H1 (cell line): Measurements from ENCODE around the gene SIK2. TPM values are rescaled to one million over a fixed set of nuclear protein-coding genes. Genes with fewer than 3 reads are reported as not detected.

ENCODE experiments used
- CTCF ChIA-PET: fragments of 300-600 bp; sonication (Branson Sonifier 250); formaldehyde crosslinking; loops from one replicate; lab custom pipeline; 2021; ENCODE audit not compliant: partially characterized antibody; lab: Charles Lee
- POLR2A ChIA-PET: fragments of 300-600 bp; sonication (Branson Sonifier 250); formaldehyde crosslinking; loops from one replicate; lab custom pipeline; 2021; ENCODE audit warnings: inconsistent platforms; ENCODE audit not compliant: partially characterized antibody; lab: Charles Lee
- DNase-seq, 2 experiments: peaks; one replicate each; pipeline versions ENCODE4 v3.0.0 to v3.0.0-alpha.2; 2010 to 2022; ENCODE audit warnings: low spot score in 2 of 2, low read depth in 1 of 2, mixed read lengths in 1 of 2
- FAIRE-seq: peaks from 2 replicates; lab custom pipeline; 2011; peaks lifted over from hg19 to GRCh38; lab: Jason Lieb, UNC
- H2AFZ ChIP-seq: 2 replicates; pipeline ENCODE4 v1.8.1; 2012; ENCODE audit warnings: low read length, inconsistent platforms
- H2AK5ac ChIP-seq: 2 replicates; pipeline ENCODE4 v1.6.1; 2013; ENCODE audit warnings: low read depth, low read length
- H2BK120ac ChIP-seq: replicated peaks from 2 replicates; pipeline ENCODE3; 2013; ENCODE audit warnings: low read depth, low read length, inconsistent platforms
- H2BK12ac ChIP-seq: 2 replicates; pipeline ENCODE4 v1.6.1; 2013; ENCODE audit warnings: low read depth, low read length
- H2BK15ac ChIP-seq: 2 replicates; pipeline ENCODE4 v1.6.1; 2013; ENCODE audit warnings: low read length
- H2BK20ac ChIP-seq: 2 replicates; pipeline ENCODE4 v1.6.1; 2013; ENCODE audit warnings: low read length
- H2BK5ac ChIP-seq: 2 replicates; pipeline ENCODE4 v1.6.1; 2013; ENCODE audit warnings: low read depth, low read length
- H3K14ac ChIP-seq: 2 replicates; pipeline ENCODE4 v1.6.1; 2013; ENCODE audit warnings: inconsistent platforms; ENCODE audit not compliant: insufficient read length
- H3K18ac ChIP-seq: 2 replicates; pipeline ENCODE4 v1.6.1; 2013; ENCODE audit warnings: low read length; ENCODE audit errors: extremely low read depth
- H3K23ac ChIP-seq: 2 replicates; pipeline ENCODE4 v1.6.1; 2013; ENCODE audit warnings: inconsistent platforms; ENCODE audit not compliant: insufficient read length
- H3K23me2 ChIP-seq: 2 replicates; pipeline ENCODE4 v1.6.1; 2013; ENCODE audit warnings: low read depth, low read length
- H3K27ac ChIP-seq: 2 replicates; pipeline ENCODE4 v1.6.1; 2011; ENCODE audit warnings: low read depth, low read length, inconsistent platforms
- H3K27me3 ChIP-seq, 4 experiments: replicated peaks in 1 of 4; 1 replicate in 1 of 4; 2 replicates in 3 of 4; pipeline versions ENCODE4 v1.6.1 to v1.8.1; 2011 to 2013; ENCODE audit warnings: low read length in 3 of 4, mild to moderate bottlenecking in 3 of 4, inconsistent platforms in 2 of 4, mixed read lengths in 2 of 4, moderate library complexity in 1 of 4; ENCODE audit not compliant: control insufficient read depth in 3 of 4, insufficient read depth in 3 of 4; ENCODE audit errors: extremely low read depth in 1 of 4
- H3K36me3 ChIP-seq, 4 experiments: 2 replicates each; pipeline versions ENCODE4 v1.6.1 to v1.8.1; 2011 to 2013; ENCODE audit warnings: mild to moderate bottlenecking in 4 of 4, low read length in 3 of 4, moderate library complexity in 2 of 4, control low read depth in 1 of 4, inconsistent platforms in 1 of 4; ENCODE audit not compliant: insufficient read depth in 4 of 4, control insufficient read depth in 2 of 4
- H3K4ac ChIP-seq: replicated peaks from 2 replicates; pipeline ENCODE3; 2013; ENCODE audit warnings: low read length, low read depth, mixed read lengths, inconsistent platforms; ENCODE audit not compliant: insufficient read length
- H3K4me1 ChIP-seq, 4 experiments: replicated peaks in 1 of 4; 1 replicate in 1 of 4; 2 replicates in 3 of 4; pipeline versions ENCODE4 v1.6.1 to v1.8.1; 2011 to 2013; ENCODE audit warnings: low read length in 3 of 4, inconsistent platforms in 2 of 4, mixed read lengths in 1 of 4; ENCODE audit not compliant: insufficient read depth in 4 of 4, control insufficient read depth in 3 of 4
- H3K4me2 ChIP-seq, 2 experiments: 2 replicates each; pipeline versions ENCODE4 v1.6.1 to v1.8.1; 2011 to 2013; ENCODE audit warnings: low read depth in 2 of 2, low read length in 2 of 2, control low read depth in 1 of 2, inconsistent platforms in 1 of 2, mild to moderate bottlenecking in 1 of 2; ENCODE audit not compliant: insufficient read depth in 1 of 2
- H3K4me3 ChIP-seq, 4 experiments: fragments of 200-600, 300-600 bp in 1 of 4; sonication (generic), shearing (Covaris generic), sonication (Bioruptor Twin) in 1 of 4; 2 replicates each; pipeline versions ENCODE4 v1.5.1 to v1.8.1; 2011 to 2016; ENCODE audit warnings: low read length in 4 of 4, low read depth in 3 of 4, control low read depth in 2 of 4, inconsistent platforms in 2 of 4, mild to moderate bottlenecking in 2 of 4, mixed read lengths in 1 of 4, moderate library complexity in 1 of 4; ENCODE audit not compliant: insufficient read depth in 2 of 4; ENCODE audit errors: extremely low read depth in 1 of 4
- H3K56ac ChIP-seq: replicated peaks from 2 replicates; pipeline ENCODE3; 2013; ENCODE audit warnings: low read depth, mild to moderate bottlenecking, mixed read lengths, low read length, inconsistent platforms; ENCODE audit not compliant: insufficient read length
- H3K79me1 ChIP-seq: 2 replicates; pipeline ENCODE4 v1.6.1; 2013; ENCODE audit warnings: low read depth, low read length, control low read depth
- H3K79me2 ChIP-seq, 2 experiments: 2 replicates each; pipeline versions ENCODE4 v1.6.1 to v1.8.1; 2012 to 2013; ENCODE audit warnings: low read length in 2 of 2, mild to moderate bottlenecking in 2 of 2, inconsistent platforms in 1 of 2; ENCODE audit not compliant: insufficient read depth in 2 of 2, control insufficient read depth in 1 of 2
- H3K9ac ChIP-seq, 4 experiments: replicated peaks in 1 of 4; 1 replicate in 1 of 4; 2 replicates in 3 of 4; pipeline versions ENCODE4 v1.6.1 to v1.8.1; 2011 to 2013; ENCODE audit warnings: low read depth in 3 of 4, low read length in 3 of 4, control low read depth in 2 of 4, mild to moderate bottlenecking in 2 of 4, moderate library complexity in 2 of 4, inconsistent platforms in 1 of 4; ENCODE audit errors: extremely low read depth in 1 of 4
- H3K9me3 ChIP-seq, 2 experiments: 2 replicates each; pipeline versions ENCODE4 v1.6.1 to v1.8.1; 2012 to 2013; ENCODE audit warnings: mild to moderate bottlenecking in 2 of 2, moderate library complexity in 2 of 2, control low read depth in 1 of 2, inconsistent platforms in 1 of 2, low read depth in 1 of 2, low read length in 1 of 2, mixed read lengths in 1 of 2; ENCODE audit not compliant: insufficient read depth in 2 of 2
- H4K20me1 ChIP-seq, 2 experiments: replicated peaks in 1 of 2; 2 replicates each; pipeline versions ENCODE3 to v1.8.1; 2011 to 2013; ENCODE audit warnings: inconsistent platforms in 2 of 2, low read length in 2 of 2, mild to moderate bottlenecking in 1 of 2; ENCODE audit not compliant: insufficient read depth in 2 of 2, control insufficient read depth in 1 of 2
- H4K5ac ChIP-seq: 2 replicates; pipeline ENCODE4 v1.6.1; 2013; ENCODE audit warnings: low read length, low read depth, mixed read lengths, inconsistent platforms; ENCODE audit not compliant: insufficient read length
- H4K8ac ChIP-seq: 2 replicates; pipeline ENCODE4 v1.8.0; 2013; ENCODE audit warnings: mild to moderate bottlenecking, moderate library complexity, low read length, inconsistent platforms; ENCODE audit not compliant: insufficient read depth; ENCODE audit errors: extremely low read depth
- H4K91ac ChIP-seq: replicated peaks from 2 replicates; pipeline ENCODE3; 2013; ENCODE audit warnings: low read length, mixed read lengths, inconsistent platforms; ENCODE audit not compliant: insufficient read length
- HDAC2 ChIP-seq, 2 experiments: fragments of 300-600 bp in 1 of 2; sonication (generic) in 1 of 2; IDR thresholded peaks; 2 replicates each; pipeline ENCODE4 v1.6.1; 2011 to 2012; ENCODE audit warnings: low read depth in 2 of 2, low read length in 2 of 2, mild to moderate bottlenecking in 2 of 2, moderate library complexity in 2 of 2, borderline replicate concordance in 1 of 2, inconsistent platforms in 1 of 2
- JUND ChIP-seq: IDR thresholded peaks from 2 replicates; pipeline ENCODE4 v1.6.1; 2011; ENCODE audit warnings: mild to moderate bottlenecking, improper control_type of control experiment, low read length
- WGBS, 2 experiments: shearing (Covaris generic) in 1 of 2; methylation state at CpG; one replicate each; pipeline versions ENCODE4 v1.1.6 to v1.1.7; 2013 to 2015; ENCODE audit warnings: low lambda C conversion rate in 2 of 2, mixed read lengths in 2 of 2, inconsistent platforms in 1 of 2, low coverage in 1 of 2, missing lambda C conversion rate in 1 of 2; ENCODE audit not compliant: insufficient replicate concordance in 2 of 2, insufficient coverage in 1 of 2, insufficient read length in 1 of 2; ENCODE audit errors: extremely low coverage in 1 of 2, missing lambda C conversion rate in 1 of 2; 5-methylcytosine and 5-hydroxymethylcytosine counted together
- polyA plus RNA-seq, 7 experiments: library from polyadenylated mRNA; depleted of rRNA in 3 of 7; stranded (reverse) in 5 of 7; unstranded in 2 of 7; fragments of >200 nt in 5 of 7; fragments of 200-250 nt in 2 of 7; gene quantifications; 1 replicate in 5 of 7; 2 replicates in 1 of 7; 4 replicates in 1 of 7; pipeline versions ENCODE4 v1.2.1 to v1.2.3, GENCODE V29; 2011 to 2013; ENCODE audit warnings: missing spikeins in 2 of 7, mixed read lengths in 2 of 7
- total RNA-seq: library from RNA; stranded (reverse); fragmentation: NEBNext Ultra II Directional; extraction: Animal tissue kit (Norgen Biotek cat#: 25700); gene quantifications from 2 replicates; pipeline ENCODE4 v1.2.1, GENCODE V29; 2021

SIK2 gene
- total and polyA plus RNA-seq, 2 of the 8 experiments (the other 6 are each of a cell fraction or from before 2014, with no cell fraction given) = 8.8 to 11.2 TPM

DNA sequence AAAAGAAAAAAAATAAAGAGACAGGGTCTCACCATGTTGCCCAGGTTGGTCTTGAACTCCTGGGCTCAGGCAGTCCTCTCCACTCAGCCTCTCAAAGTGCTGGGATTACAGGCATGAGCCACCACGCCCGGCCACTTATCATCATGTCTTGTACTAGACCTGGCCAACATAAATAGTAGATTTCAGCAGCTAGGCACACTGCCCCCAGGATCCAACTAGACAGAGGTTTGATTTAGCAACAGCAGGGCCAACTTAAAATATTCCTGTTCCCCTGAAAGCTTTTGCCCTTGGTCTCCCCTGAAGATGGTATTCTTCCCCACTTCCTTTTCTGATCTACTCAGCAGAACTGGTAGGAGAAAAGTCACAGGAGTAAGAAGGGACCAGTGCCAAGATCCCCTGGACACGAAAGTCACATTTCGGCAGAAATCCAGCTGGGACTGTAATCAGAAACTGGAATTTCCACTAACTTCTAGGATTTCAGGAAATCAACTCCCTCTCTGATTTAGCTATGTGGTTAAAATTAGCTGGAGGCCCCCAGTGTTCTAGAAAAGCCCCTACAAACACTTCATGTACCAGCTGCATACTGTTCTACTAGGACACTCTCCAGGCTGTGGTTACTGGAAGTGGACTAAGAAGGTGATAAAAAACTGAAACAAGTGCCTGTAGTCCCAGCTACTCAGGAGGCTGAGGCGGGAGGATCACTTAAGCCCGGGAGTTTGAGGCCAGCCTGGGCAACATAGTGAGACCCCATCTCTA is 172.9 kb downstream of the SIK2 start:
- ChIA-PET POLR2A (interaction anchor here (3.7 kb wide), 1 partner anchor 9 kb away, joined by 25 read pairs; the partner anchor contains the start of gene PPP2R1B), CTCF (interaction anchor here (0.6 to 6.3 kb wide), 12 partner anchors 11 to 232 kb away, joined by 3 to 106 read pairs (median 4); partner anchors contain the start of genes ALG9, PPP2R1B and SIK2)
- no peak overlapping the region for H2AK5ac ChIP-seq
- H3K36me3 ChIP-seq = no peaks in the 10 kb centered on the region
- no peak overlapping the region for H4K8ac ChIP-seq
- H4K91ac ChIP-seq = no peak overlapping the region
- no peak overlapping the region for H3K18ac ChIP-seq
- no peaks in the 10 kb centered on the region for H3K27me3 ChIP-seq
- TF ChIP-seq JUND (no peak), HDAC2 (IDR thresholded peaks at IDR 0.05; ENCODE audit: borderline replicate concordance in 1 of 2, low read depth in 2 of 2, low read length in 2 of 2) (no peak)
- no peak overlapping the region for H3K4ac ChIP-seq
- no peak overlapping the region for H3K4me2 ChIP-seq
- H3K56ac ChIP-seq = no peak overlapping the region
- peaks cover 0 to 8% (median 5%) of the 10 kb centered on the region in 4 experiments; a peak in 2 of 7 replicates for H3K4me1 ChIP-seq
- no peak overlapping the region for H3K27ac ChIP-seq
- no peaks in the 10 kb centered on the region for H3K79me1 ChIP-seq
- H2BK5ac ChIP-seq = no peak overlapping the region
- WGBS, 2 experiments = 96% methylated on average over 6 of the region's 6 CpGs; no CpG with 5 or more reads in 1 of the 2 experiments
- no peak overlapping the region for H2BK15ac ChIP-seq
- H4K20me1 ChIP-seq = no peaks in the 10 kb centered on the region
- H4K5ac ChIP-seq = no peak overlapping the region
- H3K14ac ChIP-seq = no peak overlapping the region
- H2BK12ac ChIP-seq = no peak overlapping the region
- DNase-seq (no peak), FAIRE-seq (no peak)
- H3K9ac ChIP-seq = no peak overlapping the region
- no peaks in the 10 kb centered on the region for H3K79me2 ChIP-seq
- no peak overlapping the region for H2BK120ac ChIP-seq
- no peaks in the 10 kb centered on the region for H3K9me3 ChIP-seq
- no peak overlapping the region for H3K23ac ChIP-seq
- no peaks in the 10 kb centered on the region; the same call in 1 of the 2 replicates for H3K23me2 ChIP-seq
- no peak overlapping the region for H2BK20ac ChIP-seq
- no peak overlapping the region for H3K4me3 ChIP-seq
- H2AFZ ChIP-seq = no peak overlapping the region
